Central memory CD8-positive, alpha-beta T cell (primary cell): ENCODE data around the gene WNT3.
"Not testable (repeated sequence)": the region's sequence is repeated elsewhere in the genome, so short reads cannot be mapped to it uniquely, and the experiment has no call there.

Experiments
- ATAC-seq: fragments of 150-1000 bp; cut with Tn5 transposase; replicated peaks from 2 replicates; pipeline ENCODE4 v1.10.0; 2022; ENCODE audit warnings: mild to moderate bottlenecking, moderate FRiP score, moderate number of reproducible peaks; ENCODE audit not compliant: poor library complexity, severe bottlenecking; ENCODE audit errors: extremely low read depth
- DNase-seq, 2 donors: peaks; one replicate each; pipeline ENCODE4 v3.0.0; 2021; ENCODE audit warnings: low spot score in 2 of 2
- H3K27ac Mint-ChIP-seq: one replicate; pipeline ENCODE4 v1.8.0; 2022; ENCODE audit warnings: low read depth, mild to moderate bottlenecking, moderate library complexity, mixed read lengths
- H3K27me3 Mint-ChIP-seq: one replicate; pipeline ENCODE4 v1.8.0; 2022; ENCODE audit warnings: mixed read lengths
- H3K36me3 Mint-ChIP-seq: one replicate; pipeline ENCODE4 v1.8.0; 2022; ENCODE audit warnings: mild to moderate bottlenecking, moderate library complexity, mixed read lengths; ENCODE audit not compliant: insufficient read depth
- H3K4me1 Mint-ChIP-seq: one replicate; pipeline ENCODE4 v1.8.0; 2022; ENCODE audit warnings: mixed read lengths
- H3K4me3 Mint-ChIP-seq: one replicate; pipeline ENCODE4 v1.8.0; 2022; ENCODE audit warnings: mild to moderate bottlenecking, moderate library complexity, mixed read lengths
- H3K9me3 Mint-ChIP-seq: one replicate; pipeline ENCODE4 v1.8.0; 2022; ENCODE audit warnings: mixed read lengths

The WNT3 gene

DNA sequence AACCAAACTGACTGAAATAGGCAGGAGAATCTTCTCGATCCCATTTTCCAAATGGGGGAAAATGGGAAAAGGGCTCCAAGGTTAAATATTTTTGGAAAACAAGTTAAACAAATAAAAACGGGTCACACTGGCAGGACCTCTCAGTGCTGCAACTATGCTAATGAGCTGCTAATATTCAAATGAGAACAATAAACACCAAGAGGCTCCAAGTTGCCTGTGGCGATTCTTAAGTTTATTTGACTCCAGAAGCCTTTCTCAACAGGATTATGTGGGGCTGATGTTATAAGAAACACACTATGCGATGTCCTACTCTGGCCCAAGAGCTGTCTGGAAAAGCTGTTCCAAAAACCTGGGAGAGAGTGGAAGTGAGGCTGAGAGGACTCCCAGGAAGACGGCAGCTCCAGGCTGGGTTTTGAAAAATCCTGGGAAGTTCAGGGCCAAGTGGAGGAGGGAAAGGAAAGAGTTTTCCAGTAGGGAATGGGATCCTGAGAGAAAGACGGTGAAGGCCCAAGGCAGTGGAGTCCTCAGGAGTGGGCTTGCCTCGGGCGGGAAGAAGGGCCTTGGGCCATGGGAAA lies 21.4 kb downstream of the WNT3 start:
- no peak overlapping the region for H3K4me3 Mint-ChIP-seq
- no peaks in the 10 kb centered on the region for H3K4me1 Mint-ChIP-seq
- DNase-seq (no peak), ATAC-seq (no peak)
- H3K27ac Mint-ChIP-seq = no peak overlapping the region
- H3K27me3 Mint-ChIP-seq = peaks cover 58% of the 10 kb centered on the region
- H3K9me3 Mint-ChIP-seq = no peaks in the 10 kb centered on the region
- H3K36me3 Mint-ChIP-seq = no peaks in the 10 kb centered on the region

DNA sequence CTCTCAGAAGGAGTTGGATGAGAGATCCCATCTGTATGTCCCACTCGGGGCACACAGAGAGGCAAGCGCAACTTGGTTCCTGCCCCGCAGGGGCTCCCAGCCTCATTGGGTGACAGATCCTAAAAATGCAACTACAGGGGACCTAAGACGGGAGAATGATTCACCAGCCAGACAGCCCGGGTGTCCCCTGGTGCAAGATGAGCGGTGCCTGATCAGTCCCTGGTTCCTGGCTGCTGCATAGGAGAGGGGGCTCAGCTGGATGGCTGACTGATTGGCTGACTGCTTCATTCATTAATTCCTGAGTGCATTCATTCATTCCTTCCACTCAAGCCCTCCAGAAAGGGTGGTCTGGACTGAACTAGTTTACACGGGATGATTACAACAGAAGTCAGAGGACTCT lies 22.0 kb downstream of the WNT3 start:
- Mint-ChIP-seq H3K4me1 (no peaks in the 10 kb centered on the region), H3K27ac (no peak overlapping the region), H3K27me3 (peaks cover 63% of the 10 kb centered on the region), H3K9me3 (no peaks in the 10 kb centered on the region), H3K4me3 (no peak overlapping the region), H3K36me3 (no peaks in the 10 kb centered on the region)
- ATAC-seq (no peak), DNase-seq (no peak)

DNA sequence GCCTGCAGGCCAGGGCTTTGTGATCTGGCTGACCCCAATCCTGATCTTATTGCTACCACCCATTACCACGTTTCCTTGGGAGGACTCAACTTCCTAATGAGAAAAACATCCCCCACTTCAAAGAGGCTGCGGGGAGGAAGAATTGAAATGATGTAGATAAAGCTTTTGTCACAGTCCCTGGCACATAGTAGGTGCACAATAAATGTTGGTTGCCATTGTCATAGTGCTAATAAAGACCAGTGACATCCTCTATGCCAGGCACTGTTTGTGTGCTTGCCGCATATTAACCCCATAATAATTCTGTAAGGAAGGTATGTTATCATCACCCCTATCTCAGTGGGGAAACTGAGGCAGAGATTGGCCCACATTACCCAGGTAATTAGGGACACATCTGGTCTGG lies 22.4 kb downstream of the WNT3 start:
- DNase-seq (no peak), ATAC-seq (no peak)
- Mint-ChIP-seq H3K36me3 (no peaks in the 10 kb centered on the region), H3K4me1 (no peaks in the 10 kb centered on the region), H3K27ac (no peak overlapping the region), H3K4me3 (no peak overlapping the region), H3K27me3 (peaks cover 67% of the 10 kb centered on the region), H3K9me3 (no peaks in the 10 kb centered on the region)

DNA sequence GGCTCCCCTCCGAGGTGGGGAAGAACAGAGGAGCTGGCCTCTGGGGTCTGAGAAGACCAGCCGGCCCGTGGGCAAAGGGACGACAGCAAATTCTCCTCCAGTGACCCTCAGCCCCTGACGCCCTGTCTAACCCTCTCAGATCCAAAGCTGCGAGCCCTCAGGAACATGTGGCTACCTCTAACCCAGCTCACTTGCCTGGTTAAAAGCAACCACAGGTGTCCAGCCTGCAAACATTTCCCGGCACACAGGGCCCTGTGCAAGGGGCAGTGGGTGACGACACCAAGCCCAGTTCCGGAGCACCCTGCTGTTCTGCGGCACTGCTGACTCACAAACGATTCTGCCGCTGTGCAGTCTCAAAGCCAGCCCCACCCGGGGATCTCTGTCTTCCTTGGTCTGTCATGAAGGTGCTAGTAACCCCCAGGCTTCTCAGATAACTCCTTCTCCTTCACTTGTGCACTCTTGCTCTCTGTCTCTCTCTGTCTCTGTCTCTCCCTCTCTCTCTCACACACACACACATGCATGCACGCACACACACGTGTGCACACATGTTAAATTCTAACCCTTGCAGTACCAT lies 23.0 kb downstream of the WNT3 start:
- Mint-ChIP-seq H3K27me3 (peaks cover 70% of the 10 kb centered on the region), H3K9me3 (no peaks in the 10 kb centered on the region)

DNA sequence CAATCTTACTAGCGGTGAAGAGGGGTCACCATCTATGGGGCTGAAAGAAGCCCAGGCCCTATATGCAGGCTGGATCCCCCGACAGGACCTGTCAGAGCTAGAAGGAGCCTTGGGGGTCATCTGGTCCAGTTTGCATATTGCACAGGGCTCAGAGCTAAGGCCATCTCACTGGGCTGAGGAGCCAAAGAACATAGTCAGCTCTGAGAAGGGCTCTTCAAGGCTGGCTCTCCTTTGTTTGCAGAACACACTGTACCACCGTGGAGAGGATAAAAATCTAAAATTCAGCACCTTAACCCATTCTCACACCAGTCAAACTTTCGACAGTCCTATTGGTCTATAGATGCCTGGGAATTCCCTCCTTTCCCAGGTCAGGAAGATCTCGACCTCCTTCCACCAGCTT lies 24.2 kb downstream of the WNT3 start:
- no peaks in the 10 kb centered on the region for H3K4me1 Mint-ChIP-seq
- DNase-seq (no peak), ATAC-seq (no peak)
- H3K27ac Mint-ChIP-seq = no peak overlapping the region
- no peaks in the 10 kb centered on the region for H3K36me3 Mint-ChIP-seq
- no peak overlapping the region for H3K4me3 Mint-ChIP-seq
- H3K9me3 Mint-ChIP-seq = no peaks in the 10 kb centered on the region
- peaks cover 74% of the 10 kb centered on the region for H3K27me3 Mint-ChIP-seq

More for the DNA sequence above, 23.0 kb downstream of the WNT3 start:
- ATAC-seq (no peak), DNase-seq (no peak)
- no peaks in the 10 kb centered on the region for H3K36me3 Mint-ChIP-seq
- H3K4me3 Mint-ChIP-seq = no peak overlapping the region
- H3K27ac Mint-ChIP-seq = no peak overlapping the region
- no peaks in the 10 kb centered on the region for H3K4me1 Mint-ChIP-seq

DNA sequence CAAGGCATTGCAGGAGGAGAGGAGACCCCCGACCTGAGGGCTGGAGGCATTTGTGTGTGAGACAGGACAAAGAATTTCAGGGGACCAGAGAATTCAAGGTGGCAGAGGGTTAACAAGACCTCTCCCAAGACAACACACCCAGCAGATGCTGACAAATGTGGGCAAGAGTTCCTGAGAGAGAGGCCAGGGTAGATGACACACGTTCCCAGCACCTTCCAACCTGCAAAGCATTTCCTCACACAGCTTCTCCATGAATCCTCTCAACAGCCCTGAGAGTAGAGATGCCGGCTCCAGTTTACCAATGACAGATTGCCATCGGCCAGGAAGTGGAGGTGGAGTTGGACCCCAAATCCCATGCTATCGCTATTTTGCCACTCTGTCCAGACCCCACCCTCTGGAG lies 25.0 kb downstream of the WNT3 start:
- no peak for DNase-seq
- Mint-ChIP-seq H3K4me3 (no peak overlapping the region), H3K4me1 (no peaks in the 10 kb centered on the region), H3K27me3 (peaks cover 70% of the 10 kb centered on the region), H3K36me3 (no peaks in the 10 kb centered on the region), H3K9me3 (no peaks in the 10 kb centered on the region), H3K27ac (no peak overlapping the region)
- no peak for ATAC-seq

DNA sequence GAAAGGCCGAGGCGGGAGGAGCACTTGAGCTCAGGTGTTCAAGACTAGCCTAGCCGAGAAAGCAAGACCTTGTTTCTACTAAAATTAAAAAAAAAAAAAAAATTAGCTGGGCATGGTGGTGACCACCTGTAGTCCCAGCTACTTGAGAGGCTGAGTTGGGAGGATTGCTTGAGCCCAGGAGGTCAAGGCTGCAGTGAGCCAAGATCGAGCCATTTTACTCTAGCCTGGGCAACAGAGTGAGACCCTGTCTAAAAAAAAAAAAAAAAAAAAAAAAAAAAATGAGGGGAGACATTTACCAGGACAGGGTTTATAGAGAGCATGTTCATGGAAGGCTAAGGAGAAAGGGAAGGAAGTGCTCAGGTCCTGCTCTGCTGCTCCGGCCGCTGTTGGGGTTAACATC lies 25.5 kb downstream of the WNT3 start:
- H3K9me3 Mint-ChIP-seq, H3K4me1 Mint-ChIP-seq, H3K27ac Mint-ChIP-seq, H3K36me3 Mint-ChIP-seq, H3K4me3 Mint-ChIP-seq, ATAC-seq, DNase-seq: not testable (repeated sequence)
- H3K27me3 Mint-ChIP-seq = peaks cover 70% of the 10 kb centered on the region

DNA sequence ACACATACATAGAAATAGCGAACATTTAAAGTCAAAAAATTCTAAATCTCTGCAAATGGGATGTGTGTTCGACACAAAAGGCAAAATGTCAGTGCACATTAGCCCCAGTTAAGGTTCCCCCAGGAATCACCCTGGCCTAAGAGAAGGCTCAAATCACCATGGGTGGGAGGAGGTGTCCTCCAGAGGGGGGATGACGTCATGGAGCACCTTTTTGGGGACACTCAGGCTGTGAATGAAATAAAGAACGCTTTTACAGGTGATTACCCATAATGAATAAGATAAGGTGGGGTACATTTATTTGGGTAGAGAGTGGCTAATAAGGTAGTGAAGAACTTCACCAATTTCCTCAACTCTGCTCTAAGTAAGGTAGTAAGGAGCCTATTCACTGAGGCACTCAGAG lies 26.4 kb downstream of the WNT3 start:
- no peaks in the 10 kb centered on the region for H3K36me3 Mint-ChIP-seq

DNA sequence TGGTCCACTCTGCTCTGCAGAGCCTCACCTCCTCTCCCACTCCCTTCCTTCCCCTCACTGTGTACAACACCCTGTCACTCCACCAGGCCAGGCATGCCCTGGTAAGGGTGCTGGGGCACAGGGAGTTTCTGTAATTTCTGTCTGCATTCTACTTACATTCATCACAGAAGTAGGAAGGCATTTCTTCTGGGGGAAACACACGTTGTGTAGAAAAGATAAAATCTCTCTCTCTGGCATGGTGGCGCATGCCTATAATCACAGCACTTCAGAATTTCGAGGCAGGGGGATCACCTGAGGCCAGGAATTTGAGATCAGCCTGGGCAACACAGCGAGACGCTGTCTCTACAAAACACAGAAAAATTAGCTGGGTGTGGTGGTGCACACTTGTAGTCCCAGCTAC lies 27.0 kb downstream of the WNT3 start:
- Mint-ChIP-seq H3K9me3 (no peaks in the 10 kb centered on the region), H3K36me3 (no peaks in the 10 kb centered on the region), H3K4me1 (no peaks in the 10 kb centered on the region), H3K4me3 (no peak overlapping the region), H3K27me3 (peaks cover 59% of the 10 kb centered on the region), H3K27ac (no peak overlapping the region)
- no peak for ATAC-seq
- DNase-seq = no peak

More for the DNA sequence above, 26.4 kb downstream of the WNT3 start:
- DNase-seq (no peak), ATAC-seq (no peak)
- Mint-ChIP-seq H3K27me3 (peaks cover 64% of the 10 kb centered on the region), H3K9me3 (no peaks in the 10 kb centered on the region), H3K27ac (no peak overlapping the region), H3K4me3 (no peak overlapping the region), H3K4me1 (no peaks in the 10 kb centered on the region)

DNA sequence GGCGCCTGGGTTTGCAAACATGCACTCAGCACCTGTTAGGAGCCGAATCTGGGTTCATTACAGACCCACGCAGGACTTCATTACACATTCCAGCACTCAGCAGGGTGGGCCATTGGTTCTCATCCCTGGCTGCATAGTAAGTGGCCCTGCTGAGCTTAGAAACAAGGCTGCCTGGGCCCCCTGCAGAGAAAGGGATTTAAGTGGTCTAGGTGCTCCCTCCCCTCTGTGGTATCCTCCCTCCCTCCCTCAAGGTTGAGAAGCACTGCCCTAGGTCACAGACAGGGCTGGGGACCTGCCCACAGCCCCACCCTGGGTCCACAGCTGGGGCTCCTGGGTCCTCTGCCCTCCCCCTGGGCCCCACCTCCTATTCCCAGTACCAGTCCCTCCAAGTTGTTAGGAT lies 28.3 kb downstream of the WNT3 start:
- H3K27ac Mint-ChIP-seq = no peak overlapping the region
- no peak overlapping the region for H3K4me3 Mint-ChIP-seq
- H3K9me3 Mint-ChIP-seq = no peaks in the 10 kb centered on the region
- H3K27me3 Mint-ChIP-seq = peaks cover 46% of the 10 kb centered on the region
- H3K36me3 Mint-ChIP-seq = no peaks in the 10 kb centered on the region
- H3K4me1 Mint-ChIP-seq = no peaks in the 10 kb centered on the region
- ATAC-seq = no peak
- DNase-seq = no peak

DNA sequence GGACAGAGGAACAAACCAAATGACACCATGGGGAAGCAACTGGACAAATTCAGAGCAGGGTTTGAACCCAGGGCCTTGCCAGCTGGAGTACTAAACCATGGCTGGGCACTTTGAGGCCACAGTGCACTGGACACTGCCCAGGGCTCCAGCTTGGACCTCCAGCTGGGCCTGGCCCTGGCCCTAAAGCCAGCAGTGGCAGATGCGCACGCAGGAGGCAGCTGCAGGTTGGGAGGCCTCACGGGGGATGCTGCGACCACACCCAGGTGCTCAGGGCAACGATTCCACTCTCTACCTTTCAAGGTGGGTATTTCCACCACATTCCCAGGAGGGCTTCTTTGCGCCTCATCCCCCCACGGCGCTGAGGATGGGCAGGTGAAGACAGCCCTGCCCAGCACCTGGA lies 28.9 kb downstream of the WNT3 start:
- Mint-ChIP-seq H3K4me3 (no peak overlapping the region), H3K27me3 (peaks cover 42% of the 10 kb centered on the region), H3K9me3 (no peaks in the 10 kb centered on the region), H3K27ac (no peak overlapping the region), H3K36me3 (no peaks in the 10 kb centered on the region), H3K4me1 (no peaks in the 10 kb centered on the region)
- DNase-seq = no peak
- no peak for ATAC-seq

DNA sequence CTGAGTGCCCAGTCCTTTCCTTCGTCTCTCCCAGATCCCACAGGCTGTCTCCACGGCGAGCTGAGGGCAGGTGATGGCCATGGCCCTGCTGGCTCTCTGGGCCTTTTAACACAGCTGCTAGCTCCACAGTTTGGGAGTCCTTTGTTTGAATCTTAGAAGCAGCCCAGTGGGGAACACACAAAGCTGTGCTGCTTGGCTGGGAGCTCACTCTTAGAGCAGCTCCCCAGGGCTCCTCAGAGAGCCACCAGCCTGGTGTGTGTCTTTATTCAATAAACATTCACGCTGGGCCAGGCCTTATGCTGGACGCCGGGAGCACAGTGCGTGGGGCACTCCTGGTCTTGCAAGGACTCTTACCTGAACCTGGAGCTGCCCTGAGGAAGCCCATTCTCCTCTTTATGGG lies 29.7 kb downstream of the WNT3 start:
- ATAC-seq (no peak), DNase-seq (no peak)
- Mint-ChIP-seq H3K4me3 (no peak overlapping the region), H3K9me3 (no peaks in the 10 kb centered on the region), H3K36me3 (no peaks in the 10 kb centered on the region), H3K27me3 (peaks cover 43% of the 10 kb centered on the region), H3K27ac (no peak overlapping the region), H3K4me1 (no peaks in the 10 kb centered on the region)

DNA sequence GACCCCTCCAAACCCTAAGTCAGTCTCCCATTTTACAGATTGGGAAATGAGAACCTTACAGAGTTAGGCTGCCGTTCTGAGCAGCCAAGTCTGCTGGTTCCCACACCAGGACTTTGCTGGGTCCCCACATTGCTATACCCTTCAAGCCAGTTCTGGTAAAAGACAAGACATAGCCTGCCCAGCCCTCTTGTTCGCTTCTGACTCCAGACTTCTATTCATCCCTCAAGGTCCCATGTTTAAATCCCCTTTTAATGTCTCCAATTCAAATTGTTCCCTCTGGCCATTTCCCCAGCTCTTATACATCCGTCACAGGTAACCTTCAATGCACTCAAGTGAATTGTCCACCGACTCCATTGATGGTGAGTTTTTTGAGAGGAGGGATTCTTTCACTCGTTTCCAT lies 30.2 kb downstream of the WNT3 start:
- H3K27ac Mint-ChIP-seq = no peak overlapping the region
- no peak for ATAC-seq
- no peak overlapping the region for H3K4me3 Mint-ChIP-seq
- H3K36me3 Mint-ChIP-seq = no peaks in the 10 kb centered on the region
- no peaks in the 10 kb centered on the region for H3K4me1 Mint-ChIP-seq
- peaks cover 43% of the 10 kb centered on the region for H3K27me3 Mint-ChIP-seq
- no peaks in the 10 kb centered on the region for H3K9me3 Mint-ChIP-seq
- no peak for DNase-seq
